Tongue (tissue), 2 donors: ENCODE results near the gene ZNF432. TPM values are rescaled to one million over a fixed set of nuclear protein-coding genes. Genes with fewer than 3 reads are reported as not detected.

Experiments used
- DNase-seq: peaks from one replicate; pipeline ENCODE4 v3.0.0-alpha.2; 2015
- total RNA-seq: library from RNA; depleted of rRNA; stranded (reverse); fragments of >200 nt; gene quantifications from one replicate; pipeline ENCODE4 v1.2.3, GENCODE V29; 2014

The ZNF432 gene
- total RNA-seq, 1 donor from 2014 or later, result 14.9 TPM

DNA sequence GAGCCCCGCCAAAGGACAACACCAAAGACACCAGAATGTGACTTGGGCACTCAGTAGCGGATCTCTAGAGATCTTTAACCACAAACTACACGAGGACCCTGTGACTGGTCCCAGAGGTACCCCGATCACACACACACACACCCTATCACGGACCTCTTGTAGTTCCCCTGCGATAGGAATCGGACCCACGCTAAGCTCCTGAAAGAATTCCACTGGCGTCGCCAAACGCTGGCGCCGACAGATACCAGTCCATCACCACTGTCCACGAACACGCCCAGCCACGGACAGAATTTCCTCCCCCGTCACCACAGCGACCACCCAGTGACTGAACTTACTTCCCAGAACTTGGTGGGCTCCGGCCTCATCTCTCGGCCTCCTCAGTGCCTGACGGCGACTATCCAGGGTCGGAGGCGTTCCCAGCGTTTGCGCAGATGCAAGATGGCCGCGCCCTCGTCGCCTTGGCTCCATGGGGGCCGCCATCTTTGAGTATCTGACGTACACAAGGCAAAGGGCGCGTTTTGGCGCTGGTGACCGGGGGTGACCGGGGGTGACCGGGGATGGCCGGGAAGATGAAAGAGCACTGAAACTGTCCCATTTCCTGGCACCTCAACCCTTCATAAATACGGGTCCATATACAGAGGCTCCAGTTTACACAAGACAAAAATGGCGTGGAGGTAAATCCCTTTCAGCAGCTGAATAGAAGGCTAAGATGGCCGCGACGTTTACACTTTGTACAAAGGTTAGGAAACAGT is 40.7 kb downstream of the ZNF432 start, which contains the start of gene ZNF615:
Gene ZNF615, minus strand, starts transcription at position 406 of the 752 bp plus-strand sequence. CDS start 4,500 bp downstream, outside the sequence.
- peak; percentile 97 for DNase-seq

DNA sequence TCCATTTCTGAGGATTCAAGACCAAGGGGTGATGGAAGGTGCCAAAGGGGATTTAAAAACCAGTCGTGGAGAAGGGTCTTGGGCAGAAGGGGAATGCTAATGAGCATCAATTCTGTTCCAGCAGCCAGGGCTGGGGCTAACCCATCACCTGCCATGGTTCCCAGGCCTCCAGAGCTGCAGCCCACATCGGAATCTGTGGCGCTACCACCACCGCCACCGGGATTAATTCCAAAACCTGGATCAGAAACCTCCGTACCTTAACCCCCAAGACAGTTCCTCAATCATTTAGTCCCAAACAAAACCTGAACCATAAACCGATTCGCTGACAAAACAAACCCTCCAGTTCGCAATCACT is 41.2 kb downstream of the ZNF432 start:
- no peak for DNase-seq

DNA sequence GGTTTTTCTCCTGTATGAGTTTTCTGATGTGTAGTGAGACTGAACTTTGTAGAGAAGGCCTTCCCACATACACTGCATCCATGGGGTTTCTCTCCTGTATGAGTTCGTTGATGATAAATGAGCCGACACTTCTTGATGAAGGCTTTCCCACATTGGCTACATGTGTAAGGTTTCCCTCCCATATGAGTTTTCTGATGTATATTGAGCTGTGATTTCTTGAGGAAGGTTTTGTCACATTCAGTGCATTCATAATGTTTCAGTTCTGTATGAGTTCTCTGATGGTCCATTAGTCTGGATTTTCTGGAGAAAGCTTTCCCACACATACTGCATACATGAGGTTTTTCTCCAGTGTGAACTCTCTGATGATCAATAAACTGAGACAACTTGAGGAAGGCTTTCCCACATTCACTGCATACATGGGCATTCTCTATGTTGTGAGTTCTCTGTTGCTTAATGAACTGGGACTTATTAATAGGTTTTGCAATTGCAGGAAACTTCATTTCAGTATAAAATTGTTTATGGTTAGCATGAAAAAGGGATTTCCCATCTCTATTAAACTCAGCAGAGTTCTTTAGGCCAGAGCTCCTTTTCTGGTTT is 54.5 kb downstream of the ZNF432 start:
- DNase-seq, result no peak

DNA sequence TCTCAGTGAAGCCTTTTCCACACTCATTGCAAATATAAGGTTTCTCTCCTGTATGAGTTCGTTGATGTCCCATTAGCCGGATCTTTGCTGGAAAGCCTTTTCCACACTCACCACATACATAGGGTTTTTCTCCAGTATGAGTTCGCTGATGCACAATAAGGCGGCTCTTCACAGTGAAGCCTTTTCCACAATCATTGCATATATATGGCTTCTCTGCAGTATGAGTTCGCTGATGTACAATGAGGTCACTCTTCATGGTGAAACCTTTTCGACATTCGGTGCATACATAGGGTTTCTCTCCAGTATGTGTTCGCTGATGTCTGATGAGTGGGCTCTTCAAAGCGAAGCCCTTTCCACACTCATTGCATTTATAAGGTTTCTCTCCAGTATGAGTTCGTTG is 55.2 kb downstream of the ZNF432 start:
- no peak for DNase-seq

DNA sequence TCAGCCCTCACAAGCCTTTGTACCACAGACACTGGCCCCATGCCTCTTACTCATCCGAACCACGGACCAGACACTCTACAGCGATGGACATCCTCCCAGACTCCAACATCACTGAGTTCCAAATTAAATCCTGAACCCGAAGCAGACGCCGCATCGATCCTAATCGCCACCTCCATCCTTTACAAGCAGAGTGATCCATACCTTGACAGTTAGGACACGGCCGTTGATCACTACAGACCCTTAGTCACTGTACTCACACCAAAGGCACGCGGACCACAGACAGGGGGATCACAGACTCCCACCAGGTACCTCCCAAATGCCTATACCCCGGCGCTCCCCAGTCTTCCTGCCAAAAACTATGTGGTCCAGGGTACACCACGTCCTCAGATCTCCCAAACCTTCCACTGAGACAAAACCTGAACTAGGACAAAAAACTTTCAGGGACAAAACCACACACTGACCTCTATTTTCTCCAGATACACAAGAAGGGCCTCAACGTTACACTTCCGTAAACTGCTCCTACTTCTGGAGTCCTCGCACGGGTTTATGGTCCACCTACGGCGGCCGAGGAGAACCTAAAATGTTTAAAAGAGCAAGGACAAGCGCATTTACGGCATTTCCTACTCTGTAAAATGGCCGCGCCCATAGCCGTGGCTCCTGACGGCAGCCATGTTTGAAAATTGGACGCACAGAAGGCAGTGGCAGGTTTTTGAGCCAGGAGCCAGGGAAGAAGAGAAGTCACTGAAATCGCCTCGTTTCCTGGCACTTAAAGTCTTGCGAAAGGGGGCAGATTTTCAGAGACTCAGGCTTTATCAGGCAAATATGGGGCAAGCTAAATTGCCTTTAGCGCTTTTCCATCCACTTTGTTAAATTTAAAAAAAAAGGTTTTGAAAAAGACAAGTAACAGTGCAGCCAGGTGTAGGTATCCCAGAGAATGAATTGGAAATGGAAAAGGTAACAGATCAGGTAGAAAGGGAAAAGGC is 62.0 kb downstream of the ZNF432 start, which contains the start of gene ZNF350:
Gene ZNF350, minus strand, starts transcription at position 532 of the 983 bp plus-strand sequence. CDS start 12,480 bp downstream, outside the sequence.
- peak; percentile 98 for DNase-seq

DNA sequence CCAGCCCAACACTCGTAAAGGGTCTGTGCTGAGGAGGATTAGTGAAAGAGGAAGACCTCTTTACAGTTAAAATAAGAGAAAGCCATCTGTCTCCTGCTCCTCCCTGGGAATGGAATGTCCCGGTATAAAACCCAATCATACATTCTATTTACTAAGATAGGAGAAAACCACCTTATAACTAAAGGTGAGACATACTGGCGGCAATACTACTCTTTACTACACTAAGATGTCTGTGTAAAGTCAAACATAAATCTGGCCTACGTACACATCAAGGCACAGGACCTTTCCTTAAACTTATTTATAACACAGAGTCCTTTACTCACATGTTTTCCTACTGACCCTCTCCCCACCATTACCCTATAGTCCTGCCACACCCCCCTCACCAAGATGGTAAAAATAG is 65.3 kb downstream of the ZNF432 start:
- no peak for DNase-seq

Other genes starting within 250 kb of the ZNF432 start
- 20.0 TPM for gene ZNF577, start 160.9 kb downstream of the ZNF432 start, total RNA-seq
- 15.4 TPM for gene ZNF649, start 143.8 kb downstream of the ZNF432 start, total RNA-seq
- gene ZNF613, start 121.4 kb downstream of the ZNF432 start, total RNA-seq, result 8.5 TPM
- gene ZNF350, start 62.0 kb downstream of the ZNF432 start, total RNA-seq, result 8.7 TPM
- gene ZNF615, start 40.6 kb downstream of the ZNF432 start, total RNA-seq, result 19.5 TPM
- gene ZNF614, start 20.5 kb downstream of the ZNF432 start, total RNA-seq, result 11.1 TPM
- gene ZNF841, start 46.9 kb upstream of the ZNF432 start, total RNA-seq, result 26.3 TPM
- 12.8 TPM for gene ZNF616, start 91.1 kb upstream of the ZNF432 start, total RNA-seq
- 10.6 TPM for gene ZNF836, start 122.8 kb upstream of the ZNF432 start, total RNA-seq
- gene PPP2R1A, start 141.2 kb upstream of the ZNF432 start, total RNA-seq, result 193 TPM
- 19.9 TPM for gene ZNF766, start 220.7 kb upstream of the ZNF432 start, total RNA-seq
- gene ZNF480, start 248.3 kb upstream of the ZNF432 start, total RNA-seq, result 7.2 TPM